CD4-positive, CD25-positive, alpha-beta regulatory T cell (primary cell): ENCODE data around the gene DGKB. TPM values are rescaled to one million over a fixed set of nuclear protein-coding genes. Genes with fewer than 3 reads are reported as not detected.

Source experiments
- ATAC-seq, 2 donors: fragments of 150-1000 bp; cut with Tn5 transposase; one replicate each; pipeline ENCODE4 v1.10.0; 2021; ENCODE audit warnings: low read depth in 2 of 2, moderate number of reproducible peaks in 2 of 2, moderate library complexity in 1 of 2
- DNase-seq, 3 donors: peaks; one replicate each; pipeline versions ENCODE4 v3.0.0 to v3.0.0-alpha.2; 2012 to 2022; ENCODE audit warnings: mixed read lengths in 1 of 3
- H3K27ac ChIP-seq: one replicate; pipeline ENCODE4 v1.7.0; 2013; ENCODE audit warnings: mild to moderate bottlenecking, low read length; ENCODE audit not compliant: insufficient read depth, poor library complexity, severe bottlenecking
- H3K27me3 ChIP-seq: one replicate; pipeline ENCODE4 v1.7.0; 2013; ENCODE audit warnings: low read length; ENCODE audit not compliant: control insufficient read depth, insufficient read depth
- H3K36me3 ChIP-seq: one replicate; pipeline ENCODE4 v1.7.0; 2013; ENCODE audit warnings: mild to moderate bottlenecking, low read length, moderate library complexity; ENCODE audit not compliant: control insufficient read depth, insufficient read depth
- H3K4me1 ChIP-seq: 2 replicates; pipeline ENCODE4 v1.7.0; 2013; ENCODE audit warnings: mild to moderate bottlenecking, low read length; ENCODE audit not compliant: insufficient read depth, control insufficient read depth, poor library complexity, severe bottlenecking
- H3K4me3 ChIP-seq: one replicate; pipeline ENCODE4 v1.7.0; 2013; ENCODE audit warnings: low read depth, mild to moderate bottlenecking, low read length, moderate library complexity
- H3K9me3 ChIP-seq, 2 experiments: 1 replicate in 1 of 2; 2 replicates in 1 of 2; pipeline ENCODE4 v1.7.0; 2013; ENCODE audit warnings: low read length in 2 of 2, mild to moderate bottlenecking in 1 of 2, moderate library complexity in 1 of 2; ENCODE audit not compliant: control insufficient read depth in 2 of 2
- H3K27ac Mint-ChIP-seq, 3 donors: one replicate each; pipeline ENCODE4 v1.8.0; 2020 to 2022; ENCODE audit warnings: mild to moderate bottlenecking in 3 of 3, mixed read lengths in 3 of 3, moderate library complexity in 2 of 3
- H3K27me3 Mint-ChIP-seq: one replicate; pipeline ENCODE4 v1.8.0; 2022; ENCODE audit warnings: mild to moderate bottlenecking, mixed read lengths
- H3K36me3 Mint-ChIP-seq: one replicate; pipeline ENCODE4 v1.8.0; 2020; ENCODE audit warnings: mixed read lengths
- H3K4me1 Mint-ChIP-seq, 4 donors: one replicate each; pipeline ENCODE4 v1.8.0; 2020 to 2022; ENCODE audit warnings: mixed read lengths in 4 of 4, mild to moderate bottlenecking in 1 of 4
- H3K4me3 Mint-ChIP-seq, 4 donors: one replicate each; pipeline ENCODE4 v1.8.0; 2020 to 2022; ENCODE audit warnings: mild to moderate bottlenecking in 4 of 4, mixed read lengths in 4 of 4, moderate library complexity in 3 of 4
- H3K9me3 Mint-ChIP-seq, 7 donors: one replicate each; pipeline ENCODE4 v1.8.0; 2020 to 2022; ENCODE audit warnings: mixed read lengths in 7 of 7, mild to moderate bottlenecking in 3 of 7, moderate library complexity in 2 of 7
- polyA plus RNA-seq, 4 donors: library from polyadenylated mRNA; unstranded; fragments of 300-500 nt; fragmentation: Illumina TruSeq; gene quantifications; one replicate each; pipeline ENCODE4 v1.2.3, GENCODE V29; 2021
- total RNA-seq: library from RNA; stranded (reverse); gene quantifications from one replicate; pipeline ENCODE4 v1.2.3, GENCODE V29; 2022

The DGKB gene
- total and polyA plus RNA-seq, 5 donors from 2014 or later, result not detected

DNA sequence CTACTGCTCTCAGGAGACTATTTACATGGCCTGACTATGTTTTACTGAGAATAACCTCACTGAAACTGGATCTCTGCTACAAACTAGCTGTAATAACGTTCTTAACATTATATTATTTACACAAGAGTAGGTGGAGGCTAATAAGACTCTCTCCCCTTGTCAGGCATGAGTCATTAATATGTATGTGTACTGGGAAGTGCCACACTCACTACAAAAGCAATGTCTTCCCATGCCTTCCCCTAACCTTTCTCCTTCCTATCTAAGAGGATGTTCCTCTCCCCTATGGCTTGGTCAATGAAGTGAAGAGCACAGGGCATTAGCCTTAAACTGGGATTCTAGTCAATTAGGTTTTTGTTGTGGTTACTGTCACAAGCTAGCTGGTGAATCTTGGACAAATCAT lies 147.9 kb downstream of the DGKB start:
- Histone ChIP-seq H3K9me3 (no peaks in the 10 kb centered on the region), H3K4me3 (no peak overlapping the region), H3K27ac (no peak overlapping the region), H3K4me1 (no peaks in the 10 kb centered on the region), H3K36me3 (no peaks in the 10 kb centered on the region), H3K27me3 (no peaks in the 10 kb centered on the region)
- Mint-ChIP-seq H3K9me3 (peaks cover 0 to 7% (median 3%) of the 10 kb centered on the region in 7 donors), H3K4me3 (no peak overlapping the region), H3K27ac (no peak overlapping the region), H3K36me3 (no peaks in the 10 kb centered on the region), H3K27me3 (no peaks in the 10 kb centered on the region), H3K4me1 (no peaks in the 10 kb centered on the region)
- no peak for ATAC-seq
- no peak for DNase-seq

DNA sequence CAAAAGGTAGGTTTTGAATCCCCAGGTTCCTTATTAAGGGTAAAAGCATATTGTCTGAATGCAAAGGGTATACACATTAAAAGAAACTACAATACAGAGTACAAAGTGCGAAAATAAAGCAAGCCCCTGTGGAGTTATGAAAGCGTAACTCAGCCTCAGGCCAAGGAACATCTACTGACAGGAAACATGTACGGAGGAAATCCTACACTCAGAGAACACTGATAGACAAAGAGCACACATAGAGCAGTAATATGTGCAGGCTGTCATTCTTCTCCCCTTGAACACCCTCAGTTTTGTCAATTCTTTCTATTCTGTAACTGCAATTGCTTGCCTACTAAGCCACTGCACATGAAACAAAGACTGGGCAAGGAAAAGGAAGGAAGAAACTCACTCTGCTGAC lies 150.2 kb downstream of the DGKB start:
- no peak overlapping the region for H3K4me3 ChIP-seq
- Mint-ChIP-seq H3K36me3 (no peaks in the 10 kb centered on the region), H3K4me3 (no peak overlapping the region), H3K27me3 (no peaks in the 10 kb centered on the region), H3K4me1 (no peaks in the 10 kb centered on the region), H3K9me3 (peaks cover 0 to 7% (median 1%) of the 10 kb centered on the region in 7 donors), H3K27ac (no peak overlapping the region)
- no peak overlapping the region for H3K27ac ChIP-seq
- H3K9me3 ChIP-seq, result no peaks in the 10 kb centered on the region
- H3K27me3 ChIP-seq, result no peaks in the 10 kb centered on the region
- DNase-seq, result no peak
- H3K4me1 ChIP-seq, result no peaks in the 10 kb centered on the region
- no peak for ATAC-seq
- no peaks in the 10 kb centered on the region for H3K36me3 ChIP-seq

DNA sequence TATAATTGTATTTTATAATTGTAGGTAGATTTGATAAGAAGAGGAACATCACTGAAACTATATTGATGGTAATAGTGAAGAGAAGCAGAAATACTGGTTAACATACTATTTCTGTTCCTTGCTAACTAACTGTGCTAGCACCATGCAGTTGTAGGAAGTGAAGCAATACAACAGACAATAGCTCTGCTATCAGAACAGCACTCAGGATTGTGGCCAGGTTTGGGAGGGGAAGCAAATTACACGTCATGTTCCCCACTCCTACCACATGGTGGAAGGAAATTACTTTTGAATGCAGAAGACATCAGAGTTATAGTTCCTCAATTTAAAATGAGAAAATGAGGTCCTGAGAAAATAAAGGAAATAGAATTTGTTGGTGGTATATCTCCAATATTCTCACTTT lies 151.1 kb downstream of the DGKB start:
- DNase-seq (no peak), ATAC-seq (no peak)
- peaks cover 0 to 7% (median 1%) of the 10 kb centered on the region in 7 donors for H3K9me3 Mint-ChIP-seq
- Histone ChIP-seq H3K9me3 (no peaks in the 10 kb centered on the region), H3K36me3 (no peaks in the 10 kb centered on the region), H3K4me3 (no peak overlapping the region), H3K27me3 (no peaks in the 10 kb centered on the region), H3K27ac (no peak overlapping the region), H3K4me1 (no peaks in the 10 kb centered on the region)
- H3K27ac Mint-ChIP-seq, result no peak overlapping the region
- no peak overlapping the region for H3K4me3 Mint-ChIP-seq
- no peaks in the 10 kb centered on the region for H3K36me3 Mint-ChIP-seq
- H3K4me1 Mint-ChIP-seq, result no peaks in the 10 kb centered on the region
- H3K27me3 Mint-ChIP-seq, result no peaks in the 10 kb centered on the region

DNA sequence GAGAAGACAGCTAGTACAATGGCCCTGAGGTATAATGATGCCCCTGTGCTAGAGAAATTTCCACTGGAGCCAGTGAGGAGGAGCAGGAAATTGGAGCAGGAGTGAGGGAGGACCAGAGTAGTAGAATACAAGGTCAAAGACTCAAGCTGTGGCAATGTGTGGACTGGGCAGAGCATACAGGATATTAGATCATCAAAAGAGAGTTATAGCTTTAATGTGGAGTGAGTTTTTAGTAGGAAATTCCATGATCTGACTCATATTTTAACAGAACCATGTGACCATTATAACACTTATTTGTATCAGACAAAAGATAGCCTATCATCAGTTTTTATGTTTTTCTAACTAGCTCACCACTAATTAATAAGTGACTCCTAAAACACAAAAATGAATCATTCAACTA lies 154.1 kb downstream of the DGKB start:
- H3K27ac Mint-ChIP-seq, result no peak overlapping the region
- H3K36me3 ChIP-seq, result no peaks in the 10 kb centered on the region

DNA sequence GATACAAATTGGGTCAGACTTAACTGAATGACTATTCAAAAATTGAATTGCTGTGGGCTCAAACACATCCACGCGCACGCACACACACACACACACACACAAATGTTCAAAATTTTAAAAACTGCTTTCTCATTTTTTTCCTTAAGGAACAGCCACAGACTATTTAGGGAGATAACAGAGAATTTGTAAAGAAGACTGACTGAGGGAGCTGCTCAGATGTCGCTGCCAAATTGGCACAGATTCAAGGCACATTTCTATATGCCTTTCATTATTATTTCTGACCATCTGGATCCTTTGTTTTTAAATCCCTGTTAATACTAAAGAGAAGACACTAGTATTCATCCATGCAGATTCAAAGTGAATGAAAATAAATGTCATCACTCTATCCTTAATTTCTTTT lies 154.8 kb downstream of the DGKB start:
- H3K4me1 ChIP-seq, result no peaks in the 10 kb centered on the region
- H3K9me3 ChIP-seq, result peaks cover 0 to 12% of the 10 kb centered on the region in 2 experiments
- DNase-seq, result no peak
- peaks cover 0 to 16% (median 5%) of the 10 kb centered on the region in 7 donors for H3K9me3 Mint-ChIP-seq
- no peaks in the 10 kb centered on the region for H3K36me3 ChIP-seq
- H3K4me1 Mint-ChIP-seq, result no peaks in the 10 kb centered on the region
- no peak overlapping the region for H3K27ac Mint-ChIP-seq
- H3K36me3 Mint-ChIP-seq, result no peaks in the 10 kb centered on the region
- no peak overlapping the region for H3K4me3 ChIP-seq
- ATAC-seq, result no peak
- H3K27me3 ChIP-seq, result no peaks in the 10 kb centered on the region
- H3K4me3 Mint-ChIP-seq, result no peak overlapping the region
- no peak overlapping the region for H3K27ac ChIP-seq
- no peaks in the 10 kb centered on the region for H3K27me3 Mint-ChIP-seq

More for the DNA sequence above, 154.1 kb downstream of the DGKB start:
- H3K36me3 Mint-ChIP-seq, result no peaks in the 10 kb centered on the region
- DNase-seq, result no peak
- Histone ChIP-seq H3K4me3 (no peak overlapping the region), H3K27ac (no peak overlapping the region), H3K4me1 (no peaks in the 10 kb centered on the region), H3K27me3 (no peaks in the 10 kb centered on the region), H3K9me3 (peaks cover 0 to 8% of the 10 kb centered on the region in 2 experiments)
- H3K27me3 Mint-ChIP-seq, result no peaks in the 10 kb centered on the region
- no peak overlapping the region for H3K4me3 Mint-ChIP-seq
- ATAC-seq, result no peak
- peaks cover 0 to 16% (median 5%) of the 10 kb centered on the region in 7 donors for H3K9me3 Mint-ChIP-seq
- H3K4me1 Mint-ChIP-seq, result no peaks in the 10 kb centered on the region

DNA sequence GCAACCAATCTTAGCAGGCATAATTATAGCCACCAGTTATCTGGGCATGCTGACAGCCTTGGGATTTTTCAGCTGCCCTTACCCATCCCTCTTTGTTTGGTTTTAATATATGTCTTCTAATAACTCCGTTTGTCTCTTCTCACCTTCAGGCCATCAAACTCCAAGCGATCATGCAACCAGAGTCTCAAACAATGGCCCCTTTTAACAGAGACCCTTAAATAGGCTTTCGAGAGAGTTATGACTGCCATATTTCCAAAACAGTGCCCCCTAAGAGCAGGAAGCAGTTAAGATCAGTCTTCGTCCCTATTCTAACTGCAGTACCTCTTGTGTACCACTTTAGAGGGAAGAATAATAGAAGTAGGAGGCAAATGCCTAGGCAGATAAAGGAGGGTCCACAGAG lies 157.5 kb downstream of the DGKB start:
- ATAC-seq (no peak), DNase-seq (no peak)
- Mint-ChIP-seq H3K27me3 (no peaks in the 10 kb centered on the region), H3K4me1 (no peaks in the 10 kb centered on the region), H3K27ac (no peak overlapping the region), H3K4me3 (no peak overlapping the region), H3K36me3 (no peaks in the 10 kb centered on the region), H3K9me3 (peaks cover 0 to 19% (median 5%) of the 10 kb centered on the region in 7 donors)
- Histone ChIP-seq H3K4me3 (no peak overlapping the region), H3K27ac (no peak overlapping the region), H3K27me3 (no peaks in the 10 kb centered on the region), H3K4me1 (no peaks in the 10 kb centered on the region), H3K36me3 (no peaks in the 10 kb centered on the region), H3K9me3 (peaks cover 3 to 16% of the 10 kb centered on the region in 2 experiments)

DNA sequence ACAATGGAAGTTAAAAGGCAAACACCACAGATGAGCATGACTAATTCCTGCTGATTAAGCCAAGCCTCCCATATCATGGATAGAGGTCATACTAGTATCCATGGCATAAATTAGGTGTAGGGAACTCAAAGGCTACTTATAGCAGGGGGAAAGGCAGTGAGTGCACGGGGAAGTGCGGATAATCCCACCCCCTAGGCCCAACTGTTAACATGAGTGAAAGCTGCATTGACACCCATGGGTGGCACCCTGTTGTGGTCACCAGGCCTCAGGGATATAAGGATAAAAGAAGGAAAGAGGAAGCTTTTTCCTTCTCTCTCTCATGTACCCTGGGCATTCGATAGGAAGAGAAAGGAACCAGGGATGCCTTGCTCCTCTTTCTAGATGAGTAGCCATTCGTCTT lies 161.9 kb downstream of the DGKB start:
- peaks cover 3 to 16% of the 10 kb centered on the region in 2 experiments for H3K9me3 ChIP-seq
- no peaks in the 10 kb centered on the region for H3K4me1 ChIP-seq
- H3K36me3 ChIP-seq, result no peaks in the 10 kb centered on the region
- Mint-ChIP-seq H3K27ac (no peak overlapping the region), H3K9me3 (peaks cover 0 to 26% (median 7%) of the 10 kb centered on the region in 7 donors), H3K4me1 (no peaks in the 10 kb centered on the region), H3K36me3 (no peaks in the 10 kb centered on the region), H3K27me3 (no peaks in the 10 kb centered on the region), H3K4me3 (peak overlapping the region in 1 of 4 donors; percentile 58)
- H3K27me3 ChIP-seq, result no peaks in the 10 kb centered on the region
- no peak overlapping the region for H3K4me3 ChIP-seq
- no peak overlapping the region for H3K27ac ChIP-seq
- DNase-seq, result no peak
- ATAC-seq, result no peak

DNA sequence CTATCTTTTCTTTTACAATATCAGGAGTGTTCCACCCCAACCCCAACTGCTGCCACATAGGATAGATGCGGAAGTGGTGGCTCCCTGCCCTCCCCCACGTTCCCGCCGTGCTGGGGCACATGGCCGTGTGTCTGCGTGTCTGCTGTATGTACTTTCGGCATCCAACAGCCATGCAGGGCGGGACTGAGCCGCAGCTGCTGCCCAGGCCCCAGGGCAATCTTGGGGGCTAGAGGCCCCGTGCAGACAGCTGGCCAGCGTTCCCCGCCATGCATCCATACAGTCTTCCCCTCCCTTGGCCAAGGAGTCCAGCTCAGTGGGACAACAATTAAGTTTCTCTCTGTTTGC lies 162.7 kb downstream of the DGKB start:
- H3K27me3 ChIP-seq, result no peaks in the 10 kb centered on the region
- Mint-ChIP-seq H3K9me3 (peaks cover 0 to 22% (median 7%) of the 10 kb centered on the region in 7 donors), H3K36me3 (no peaks in the 10 kb centered on the region), H3K4me3 (no peak overlapping the region), H3K27me3 (no peaks in the 10 kb centered on the region), H3K4me1 (no peaks in the 10 kb centered on the region), H3K27ac (no peak overlapping the region)
- no peak overlapping the region for H3K4me3 ChIP-seq
- no peak for DNase-seq
- H3K27ac ChIP-seq, result no peak overlapping the region
- H3K9me3 ChIP-seq, result peaks cover 3 to 10% of the 10 kb centered on the region in 2 experiments
- no peaks in the 10 kb centered on the region for H3K36me3 ChIP-seq
- H3K4me1 ChIP-seq, result no peaks in the 10 kb centered on the region
- ATAC-seq, result no peak
